Endodermal cell (in vitro differentiated cells): ENCODE results near the gene POP4. TPM values are rescaled to one million over a fixed set of nuclear protein-coding genes. Genes with fewer than 3 reads are reported as not detected.

Experiments used
- DNase-seq: peaks from one replicate; pipeline ENCODE4 v3.0.0-alpha.2; 2017
- H3K27ac ChIP-seq: 2 replicates; pipeline ENCODE4 v1.5.1; 2013; ENCODE audit warnings: mild to moderate bottlenecking, low read depth, low read length, moderate library complexity
- H3K27me3 ChIP-seq: 2 replicates; pipeline ENCODE4 v1.6.1; 2013; ENCODE audit warnings: mild to moderate bottlenecking, low read length, moderate library complexity; ENCODE audit not compliant: insufficient read depth, control insufficient read depth, poor library complexity, severe bottlenecking
- H3K36me3 ChIP-seq: 2 replicates; pipeline ENCODE4 v1.7.0; 2013; ENCODE audit warnings: mild to moderate bottlenecking, low read length, moderate library complexity; ENCODE audit not compliant: control insufficient read depth, insufficient read depth
- H3K4me1 ChIP-seq: one replicate; pipeline ENCODE4 v1.7.0; 2013; ENCODE audit warnings: low read length; ENCODE audit not compliant: control insufficient read depth, insufficient read depth
- H3K4me3 ChIP-seq: 2 replicates; pipeline ENCODE4 v1.5.1; 2013; ENCODE audit warnings: mild to moderate bottlenecking, low read length, moderate library complexity
- H3K9ac ChIP-seq: 2 replicates; pipeline ENCODE4 v1.6.1; 2013; ENCODE audit warnings: mild to moderate bottlenecking, low read length, moderate library complexity; ENCODE audit not compliant: poor library complexity, severe bottlenecking; ENCODE audit errors: extremely low read depth
- H3K9me3 ChIP-seq: 2 replicates; pipeline ENCODE4 v1.6.1; 2013; ENCODE audit warnings: mild to moderate bottlenecking, low read length, moderate library complexity; ENCODE audit not compliant: control insufficient read depth
- H3K27ac Mint-ChIP-seq: 2 replicates; pipeline ENCODE4 v1.8.0; 2020; ENCODE audit warnings: mixed read lengths
- H3K27me3 Mint-ChIP-seq: 2 replicates; pipeline ENCODE4 v1.8.0; 2021; ENCODE audit warnings: mild to moderate bottlenecking, mixed read lengths; ENCODE audit not compliant: insufficient read depth
- H3K36me3 Mint-ChIP-seq: 2 replicates; pipeline ENCODE4 v1.8.0; 2020; ENCODE audit warnings: low read depth, mixed read lengths
- H3K4me1 Mint-ChIP-seq: 2 replicates; pipeline ENCODE4 v1.8.0; 2020; ENCODE audit warnings: mixed read lengths
- H3K4me3 Mint-ChIP-seq: 2 replicates; pipeline ENCODE4 v1.8.0; 2020; ENCODE audit warnings: mild to moderate bottlenecking, moderate library complexity, mixed read lengths
- H3K9me3 Mint-ChIP-seq: 2 replicates; pipeline ENCODE4 v1.8.0; 2020; ENCODE audit warnings: mild to moderate bottlenecking, mixed read lengths
- WGBS, 2 experiments: methylation state at CpG; one replicate each; pipeline versions ENCODE4 v1.1.5 to v1.1.7; 2013; ENCODE audit warnings: missing lambda C conversion rate in 2 of 2, mixed read lengths in 1 of 2; ENCODE audit not compliant: insufficient coverage in 1 of 2, insufficient read length in 1 of 2; 5-methylcytosine and 5-hydroxymethylcytosine counted together
- total RNA-seq, 2 donors: library from RNA; stranded (reverse); fragmentation: NEBNext Ultra II Directional in 1 of 2; extraction: Animal tissue kit (Norgen Biotek cat#: 25700) in 1 of 2; gene quantifications; 2 replicates in 1 of 2; 3 replicates in 1 of 2; pipeline ENCODE4 v1.2.1, GENCODE V29; 2021
- TF ChIP-seq, protein P1 (sequence below): fragments of 200-600 bp; sonication (generic); conservative IDR thresholded peaks from 2 replicates; pipeline ENCODE4 v1.5.0; 2021; ENCODE audit warnings: antibody characterized with exemption, mild to moderate bottlenecking

The POP4 gene
- total RNA-seq, 2 donors from 2014 or later: 58.2 to 59.7 TPM

DNA sequence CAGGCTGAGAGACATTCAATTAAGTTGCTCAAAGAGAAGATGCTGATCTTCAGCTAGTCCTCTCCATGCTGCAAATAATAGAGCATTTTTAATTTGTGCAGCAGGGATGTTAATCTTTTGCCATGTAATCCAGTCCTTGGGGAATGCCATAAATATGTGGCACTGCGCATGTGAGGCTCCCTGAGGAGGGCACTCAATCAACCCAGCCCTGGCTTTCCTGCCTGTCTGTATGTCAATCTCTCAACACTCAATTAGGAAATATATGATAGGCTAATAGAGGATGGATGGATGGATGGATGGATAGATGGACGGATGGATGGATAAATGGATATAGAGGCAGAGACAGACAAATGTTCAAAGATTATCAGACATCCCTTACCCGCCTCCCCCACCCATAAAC is 31.6 kb upstream of the POP4 start:
- Mint-ChIP-seq H3K27ac (no peak overlapping the region), H3K4me3 (no peak overlapping the region), H3K4me1 (peaks cover 21% of the 10 kb centered on the region), H3K9me3 (no peaks in the 10 kb centered on the region), H3K27me3 (peaks cover 34% of the 10 kb centered on the region), H3K36me3 (no peaks in the 10 kb centered on the region)
- TF ChIP-seq, protein P1, sequence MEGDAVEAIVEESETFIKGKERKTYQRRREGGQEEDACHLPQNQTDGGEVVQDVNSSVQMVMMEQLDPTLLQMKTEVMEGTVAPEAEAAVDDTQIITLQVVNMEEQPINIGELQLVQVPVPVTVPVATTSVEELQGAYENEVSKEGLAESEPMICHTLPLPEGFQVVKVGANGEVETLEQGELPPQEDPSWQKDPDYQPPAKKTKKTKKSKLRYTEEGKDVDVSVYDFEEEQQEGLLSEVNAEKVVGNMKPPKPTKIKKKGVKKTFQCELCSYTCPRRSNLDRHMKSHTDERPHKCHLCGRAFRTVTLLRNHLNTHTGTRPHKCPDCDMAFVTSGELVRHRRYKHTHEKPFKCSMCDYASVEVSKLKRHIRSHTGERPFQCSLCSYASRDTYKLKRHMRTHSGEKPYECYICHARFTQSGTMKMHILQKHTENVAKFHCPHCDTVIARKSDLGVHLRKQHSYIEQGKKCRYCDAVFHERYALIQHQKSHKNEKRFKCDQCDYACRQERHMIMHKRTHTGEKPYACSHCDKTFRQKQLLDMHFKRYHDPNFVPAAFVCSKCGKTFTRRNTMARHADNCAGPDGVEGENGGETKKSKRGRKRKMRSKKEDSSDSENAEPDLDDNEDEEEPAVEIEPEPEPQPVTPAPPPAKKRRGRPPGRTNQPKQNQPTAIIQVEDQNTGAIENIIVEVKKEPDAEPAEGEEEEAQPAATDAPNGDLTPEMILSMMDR: no peak
- no peak overlapping the region for H3K4me3 ChIP-seq
- no peak overlapping the region for H3K27ac ChIP-seq
- H3K4me1 ChIP-seq: peaks cover 11% of the 10 kb centered on the region
- DNase-seq: no peak
- 96% methylated on average over 2 of the region's 3 CpGs; no CpG with 5 or more reads in 1 of the 2 experiments for WGBS, 2 experiments
- no peaks in the 10 kb centered on the region for H3K36me3 ChIP-seq
- peaks cover 24% of the 10 kb centered on the region for H3K27me3 ChIP-seq
- no peak overlapping the region for H3K9ac ChIP-seq
- H3K9me3 ChIP-seq: no peaks in the 10 kb centered on the region

DNA sequence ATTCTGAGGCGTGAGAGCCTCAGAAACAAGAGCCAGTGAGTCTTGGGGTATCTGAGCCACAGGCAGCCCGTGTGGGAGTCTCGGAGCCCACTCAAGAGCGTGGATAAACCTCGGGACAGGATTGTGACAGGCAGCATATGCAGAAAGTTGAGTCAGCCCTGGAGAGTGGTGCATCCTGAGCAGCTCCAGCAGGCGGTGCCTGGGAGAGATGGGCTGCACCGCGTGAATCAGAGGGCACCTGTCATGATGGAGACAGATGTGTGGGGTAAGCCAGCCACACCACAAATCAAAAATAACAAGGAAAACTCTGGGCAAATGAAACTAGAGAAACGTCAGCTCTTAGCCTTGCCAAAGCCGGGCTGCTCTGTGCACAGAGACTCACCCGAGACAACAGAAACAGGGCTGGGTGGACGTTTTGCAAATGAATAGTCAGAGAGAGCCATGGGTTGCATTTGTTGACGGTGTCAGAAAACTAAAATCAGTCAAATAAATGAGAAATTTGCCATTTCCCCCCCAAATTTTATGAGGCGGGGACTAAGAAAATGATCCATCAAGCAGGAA is 30.0 kb upstream of the POP4 start:
- H3K9ac ChIP-seq: no peak overlapping the region
- Mint-ChIP-seq H3K36me3 (no peaks in the 10 kb centered on the region), H3K27ac (no peak overlapping the region), H3K9me3 (no peaks in the 10 kb centered on the region), H3K4me1 (peaks cover 21% of the 10 kb centered on the region), H3K27me3 (peaks cover 33% of the 10 kb centered on the region), H3K4me3 (peak overlapping the region; percentile 8)
- peaks cover 30% of the 10 kb centered on the region for H3K27me3 ChIP-seq
- WGBS, 2 experiments: 48 to 49% methylated on average over 9 to 14 of the region's 14 CpGs
- H3K36me3 ChIP-seq: no peaks in the 10 kb centered on the region
- peaks cover 11% of the 10 kb centered on the region for H3K4me1 ChIP-seq
- H3K27ac ChIP-seq: no peak overlapping the region
- no peak for DNase-seq
- H3K4me3 ChIP-seq: peak overlapping the region; percentile 47
- TF ChIP-seq, protein P1: peak; percentile 24
- no peaks in the 10 kb centered on the region for H3K9me3 ChIP-seq

DNA sequence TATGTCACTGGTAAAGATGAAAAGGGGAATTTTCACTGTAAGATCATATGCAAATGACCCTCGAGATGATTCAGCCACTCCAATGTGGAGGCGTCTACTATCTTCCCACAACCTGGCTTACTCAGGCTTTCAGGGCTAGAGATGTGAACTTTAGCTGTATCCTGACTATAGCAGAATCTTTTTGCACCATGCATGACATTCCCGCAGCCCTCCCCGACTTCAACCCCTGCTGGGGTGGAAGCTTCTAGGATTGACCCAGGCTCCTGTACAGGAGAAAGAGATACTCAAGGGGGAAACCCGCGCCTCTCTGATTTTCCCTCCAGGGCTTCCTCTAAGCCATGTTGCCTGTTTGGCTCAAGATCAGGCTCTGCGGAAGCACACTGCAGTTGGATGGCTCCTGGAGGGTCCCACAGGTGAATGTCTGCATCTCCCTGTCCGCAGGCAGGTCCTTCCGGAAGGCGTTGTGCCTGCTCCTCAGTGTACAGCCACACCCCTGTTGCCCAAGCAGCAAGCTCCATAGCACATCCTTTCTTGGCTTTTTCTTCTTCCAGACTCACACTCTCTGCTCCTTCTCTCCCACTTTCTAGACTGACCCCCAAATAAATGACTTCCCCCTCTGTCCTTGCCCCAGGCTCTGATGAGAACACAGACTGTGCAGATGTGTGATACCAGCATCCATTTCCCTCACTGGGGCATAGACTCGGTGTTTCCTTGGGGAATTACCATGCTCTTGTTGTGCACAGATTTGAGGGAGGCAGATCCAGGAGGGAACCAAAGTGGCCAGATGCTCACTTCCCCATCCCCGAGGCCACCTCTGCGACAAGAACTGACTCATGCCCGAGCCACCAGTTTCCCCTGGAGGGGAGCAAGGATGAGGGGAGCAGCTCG is 29.1 kb upstream of the POP4 start:
- Histone ChIP-seq H3K9me3 (no peaks in the 10 kb centered on the region), H3K36me3 (no peaks in the 10 kb centered on the region), H3K4me3 (no peak overlapping the region), H3K9ac (no peak overlapping the region), H3K4me1 (peaks cover 11% of the 10 kb centered on the region), H3K27me3 (peaks cover 30% of the 10 kb centered on the region), H3K27ac (no peak overlapping the region)
- TF ChIP-seq, protein P1: no peak
- no peak for DNase-seq
- Mint-ChIP-seq H3K27ac (no peak overlapping the region), H3K9me3 (peaks cover 2% of the 10 kb centered on the region), H3K4me3 (no peak overlapping the region), H3K27me3 (peaks cover 32% of the 10 kb centered on the region), H3K4me1 (peaks cover 21% of the 10 kb centered on the region), H3K36me3 (no peaks in the 10 kb centered on the region)
- 67 to 81% methylated on average over 10 to 15 of the region's 15 CpGs for WGBS, 2 experiments
